Neural cell (in vitro differentiated cells): ENCODE data around the gene SNTA1. TPM values are rescaled to one million over a fixed set of nuclear protein-coding genes. Genes with fewer than 3 reads are reported as not detected.

Experiments
- H2AFZ ChIP-seq: fragments of 200-600, 300-800 bp; sonication (generic), shearing (Covaris generic); 2 replicates; pipeline ENCODE4 v1.6.0; 2014; ENCODE audit warnings: low read depth, mild to moderate bottlenecking, antibody characterized with exemption, low read length, moderate library complexity
- H3F3A ChIP-seq: fragments of 200-600 bp; shearing (Covaris generic); 2 replicates; pipeline ENCODE4 v1.6.1; 2016; ENCODE audit warnings: mild to moderate bottlenecking, moderate library complexity, mixed read lengths, antibody characterized with exemption, low read length; ENCODE audit not compliant: insufficient read depth, poor library complexity, severe bottlenecking
- H3K27ac ChIP-seq: fragments of 200-600, 300-800 bp; sonication (generic), shearing (Covaris generic); 2 replicates; pipeline ENCODE4 v1.5.1; 2014; ENCODE audit warnings: mild to moderate bottlenecking, low read length, moderate library complexity
- H3K27me3 ChIP-seq: fragments of 300-800, 200-600 bp; sonication (generic), shearing (Covaris generic); 2 replicates; pipeline ENCODE4 v1.6.0; 2014; ENCODE audit warnings: mild to moderate bottlenecking, low read depth, low read length, moderate library complexity; ENCODE audit not compliant: insufficient read depth
- H3K36me3 ChIP-seq: fragments of 300-800, 200-600 bp; sonication (generic), shearing (Covaris generic); 2 replicates; pipeline ENCODE4 v1.5.1; 2014; ENCODE audit warnings: mild to moderate bottlenecking, antibody characterized with exemption, low read length, moderate library complexity; ENCODE audit not compliant: insufficient read depth
- H3K4me2 ChIP-seq: fragments of 300-800, 200-600 bp; sonication (generic), shearing (Covaris generic); 2 replicates; pipeline ENCODE4 v1.6.0; 2014; ENCODE audit warnings: mild to moderate bottlenecking, low read length
- H3K4me3 ChIP-seq: fragments of 300-800, 200-600 bp; sonication (generic), shearing (Covaris generic); 2 replicates; pipeline ENCODE4 v1.5.1; 2014; ENCODE audit warnings: mild to moderate bottlenecking, low read length, moderate library complexity
- H3K79me2 ChIP-seq: fragments of 200-600 bp; shearing (Covaris generic); replicated peaks from 2 replicates; pipeline ENCODE4 v1.6.0; 2014; ENCODE audit warnings: mild to moderate bottlenecking, low read length, moderate library complexity; ENCODE audit not compliant: insufficient read depth
- H3K9ac ChIP-seq: fragments of 300-800, 200-600 bp; sonication (generic), shearing (Covaris generic); 2 replicates; pipeline ENCODE4 v1.6.1; 2016; ENCODE audit warnings: mild to moderate bottlenecking, low read length, mixed read lengths
- H3K9me2 ChIP-seq: fragments of 200-600 bp; shearing (Covaris generic); 2 replicates; pipeline ENCODE4 v1.6.1; 2016; ENCODE audit warnings: mild to moderate bottlenecking, low read length, mixed read lengths; ENCODE audit not compliant: insufficient read depth
- H3K9me3 ChIP-seq: fragments of 200-600, 300-800 bp; sonication (generic), shearing (Covaris generic); 2 replicates; pipeline ENCODE4 v1.6.1; 2016; ENCODE audit warnings: mild to moderate bottlenecking, mixed run types, low read length, moderate library complexity, mixed read lengths
- H4K20me1 ChIP-seq: fragments of 200-600 bp; shearing (Covaris generic); 2 replicates; pipeline ENCODE4 v1.6.1; 2016; ENCODE audit warnings: mild to moderate bottlenecking, mixed run types; ENCODE audit not compliant: insufficient read depth
- CTCF ChIP-seq: fragments of 450-650 bp; IDR thresholded peaks from 2 replicates; pipeline ENCODE4 v1.5.1; 2014; ENCODE audit warnings: antibody characterized with exemption, mild to moderate bottlenecking, moderate library complexity; ENCODE audit not compliant: poor library complexity, severe bottlenecking
- EP300 ChIP-seq: fragments of 450-650 bp; conservative IDR thresholded peaks from 2 replicates; pipeline ENCODE4 v1.6.1; 2014; ENCODE audit warnings: antibody characterized with exemption, mild to moderate bottlenecking, moderate library complexity; ENCODE audit not compliant: poor library complexity, severe bottlenecking
- EZH2 ChIP-seq: fragments of 200-600, 300-800 bp; shearing (Covaris generic), sonication (generic); IDR thresholded peaks from 2 replicates; pipeline ENCODE4 v1.6.1; 2014; ENCODE audit warnings: antibody characterized with exemption, low read length, borderline replicate concordance, mild to moderate bottlenecking; ENCODE audit not compliant: insufficient read depth, poor library complexity, severe bottlenecking
- MXI1 ChIP-seq: fragments of 450-650 bp; conservative IDR thresholded peaks from 2 replicates; pipeline ENCODE4 v1.6.1; 2014; ENCODE audit warnings: antibody characterized with exemption, mild to moderate bottlenecking; ENCODE audit not compliant: poor library complexity, severe bottlenecking
- POLR2AphosphoS5 ChIP-seq: IDR thresholded peaks from 2 replicates; pipeline ENCODE4 v1.6.1; 2012
- RAD21 ChIP-seq: fragments of 450-650 bp; conservative IDR thresholded peaks from 2 replicates; pipeline ENCODE4 v1.6.1; 2014; ENCODE audit warnings: antibody characterized with exemption, mild to moderate bottlenecking, moderate library complexity
- REST ChIP-seq: IDR thresholded peaks from 2 replicates; pipeline ENCODE4 v1.6.1; 2012; ENCODE audit warnings: borderline replicate concordance
- SMC3 ChIP-seq: fragments of 450-650 bp; conservative IDR thresholded peaks from 2 replicates; pipeline ENCODE4 v1.6.1; 2014; ENCODE audit warnings: antibody characterized with exemption, mild to moderate bottlenecking, moderate library complexity; ENCODE audit not compliant: poor library complexity
- TAF1 ChIP-seq: IDR thresholded peaks from 2 replicates; pipeline ENCODE4 v1.6.1; 2012; ENCODE audit warnings: low read depth
- polyA plus RNA-seq: library from polyadenylated mRNA; depleted of rRNA; stranded (reverse); fragments of >200 nt; gene quantifications from 2 replicates; pipeline ENCODE4 v1.2.3, GENCODE V29; 2014

Gene SNTA1
- polyA plus RNA-seq, 1 donor from 2014 or later: 7.2 TPM

- Histone ChIP-seq H3K27ac (no peak overlapping the region), H3K79me2 (no peaks in the 10 kb centered on the region), H3F3A (no peaks in the 10 kb centered on the region), H3K9ac (no peak overlapping the region), H2AFZ (no peak overlapping the region), H3K27me3 (no peaks in the 10 kb centered on the region), H3K9me2 (no peaks in the 10 kb centered on the region), H4K20me1 (no peaks in the 10 kb centered on the region), H3K36me3 (no peaks in the 10 kb centered on the region), H3K9me3 (no peaks in the 10 kb centered on the region), H3K4me2 (no peak overlapping the region), H3K4me3 (no peak overlapping the region)
- TF ChIP-seq TAF1: no peak
- TF ChIP-seq CTCF: no peak
- TF ChIP-seq REST: no peak
- no peak for TF ChIP-seq SMC3
- no peak for TF ChIP-seq POLR2AphosphoS5
- TF ChIP-seq RAD21: no peak
- no peak for TF ChIP-seq MXI1
- TF ChIP-seq EZH2: no peak
- TF ChIP-seq EP300: no peak
Measured at GRCh38 chr20:33386673-33387072, 56.9 kb downstream of the SNTA1 start.

- H3K27me3 ChIP-seq: no peaks in the 10 kb centered on the region
- peaks cover 7% of the 10 kb centered on the region for H3K36me3 ChIP-seq
- no peaks in the 10 kb centered on the region for H3K79me2 ChIP-seq
- H4K20me1 ChIP-seq: no peaks in the 10 kb centered on the region
- no peak overlapping the region for H3K9ac ChIP-seq
- no peak overlapping the region for H3K27ac ChIP-seq
- H3K9me2 ChIP-seq: no peaks in the 10 kb centered on the region
- TF ChIP-seq CTCF (no peak), REST (no peak), EP300 (no peak), POLR2AphosphoS5 (no peak), RAD21 (no peak), MXI1 (no peak), TAF1 (no peak), SMC3 (no peak), EZH2 (no peak)
- no peaks in the 10 kb centered on the region for H3F3A ChIP-seq
- H3K4me2 ChIP-seq: no peak overlapping the region
- H3K4me3 ChIP-seq: no peak overlapping the region
- H2AFZ ChIP-seq: no peak overlapping the region
- H3K9me3 ChIP-seq: no peaks in the 10 kb centered on the region
Measured at GRCh38 chr20:33377366-33377765, 66.2 kb downstream of the SNTA1 start.
